ENCODE results near the gene WBP11. TPM values are rescaled to one million over a fixed set of nuclear protein-coding genes. Genes with fewer than 3 reads are reported as not detected.
A peak's percentile ranks its signal among the peaks of the same experiment; 100 is the strongest.

Gene WBP11
- total RNA-seq, 2 experiments from 2014 or later = 169 to 188 TPM

DNA sequence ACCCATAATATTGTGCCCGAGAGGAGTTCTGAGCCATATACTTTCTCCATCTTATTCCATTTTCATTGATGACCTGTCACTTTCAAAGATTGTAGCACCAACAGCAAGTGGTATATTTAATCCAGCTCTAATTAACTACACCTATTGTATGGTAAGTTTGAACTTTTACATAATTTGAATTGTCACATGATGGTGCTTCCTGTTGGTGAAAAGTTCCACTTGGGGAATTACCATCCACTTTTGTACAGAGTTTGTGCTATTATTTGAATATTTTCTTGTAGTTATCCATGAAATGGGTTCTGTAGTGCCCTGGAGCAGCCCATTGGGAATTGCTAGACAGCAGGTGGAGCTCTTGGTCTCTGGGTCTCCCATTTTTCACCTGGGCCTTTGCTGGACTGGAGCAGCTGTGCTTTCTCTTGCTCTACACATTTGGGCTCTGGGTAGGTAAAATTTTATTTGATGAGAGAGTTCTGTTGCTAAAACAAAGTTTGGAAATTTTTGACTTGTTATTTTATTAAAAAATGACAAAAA lies 7.7 kb upstream of the WBP11 start:
- no peaks in the 10 kb centered on the region for H3K27me3 Mint-ChIP-seq
- intact Hi-C loops (cut with DNase I, micrococcal nuclease) = no loop called here
- Histone ChIP-seq H3K4me3 (ENCODE audit: low read length) (no peak overlapping the region), H3K9me3 (ENCODE audit: control insufficient read depth in 1 of 2, insufficient read depth in 1 of 2, low read length in 2 of 2) (no peaks in the 10 kb centered on the region), H3K27me3 (ENCODE audit: control insufficient read depth in 1 of 2, insufficient read depth in 2 of 2, low read length in 2 of 2) (no peaks in the 10 kb centered on the region), H3K27ac (ENCODE audit: low read depth in 1 of 2, low read length in 2 of 2) (no peak overlapping the region), H3K36me3 (ENCODE audit: insufficient read depth, low read length) (no peaks in the 10 kb centered on the region), H3K4me1 (ENCODE audit: insufficient read depth, low read length) (no peaks in the 10 kb centered on the region)
- no peak overlapping the region for H3K27ac Mint-ChIP-seq
- peaks cover 16% of the 10 kb centered on the region for H3K4me1 Mint-ChIP-seq (ENCODE audit: low read depth)
- ATAC-seq (ENCODE audit: poor library complexity) = no peak
- H3K4me3 Mint-ChIP-seq = no peak overlapping the region
- DNase-seq = peak in 3 of 14 experiments; percentile 14 to 27 (median 16)
- POLR2A ChIA-PET = interaction anchor here (0.8 kb wide), 1 partner anchor 41 kb away, joined by 4 read pairs; a partner anchor contains a TSS
- no peaks in the 10 kb centered on the region for H3K9me3 Mint-ChIP-seq
- CTCF ChIA-PET = interaction anchor here (1.1 to 1.4 kb wide), 2 partner anchors 22 to 35 kb away, joined by 3 read pairs; no protein-coding TSS in a partner anchor
- TF ChIP-seq, protein P1, sequence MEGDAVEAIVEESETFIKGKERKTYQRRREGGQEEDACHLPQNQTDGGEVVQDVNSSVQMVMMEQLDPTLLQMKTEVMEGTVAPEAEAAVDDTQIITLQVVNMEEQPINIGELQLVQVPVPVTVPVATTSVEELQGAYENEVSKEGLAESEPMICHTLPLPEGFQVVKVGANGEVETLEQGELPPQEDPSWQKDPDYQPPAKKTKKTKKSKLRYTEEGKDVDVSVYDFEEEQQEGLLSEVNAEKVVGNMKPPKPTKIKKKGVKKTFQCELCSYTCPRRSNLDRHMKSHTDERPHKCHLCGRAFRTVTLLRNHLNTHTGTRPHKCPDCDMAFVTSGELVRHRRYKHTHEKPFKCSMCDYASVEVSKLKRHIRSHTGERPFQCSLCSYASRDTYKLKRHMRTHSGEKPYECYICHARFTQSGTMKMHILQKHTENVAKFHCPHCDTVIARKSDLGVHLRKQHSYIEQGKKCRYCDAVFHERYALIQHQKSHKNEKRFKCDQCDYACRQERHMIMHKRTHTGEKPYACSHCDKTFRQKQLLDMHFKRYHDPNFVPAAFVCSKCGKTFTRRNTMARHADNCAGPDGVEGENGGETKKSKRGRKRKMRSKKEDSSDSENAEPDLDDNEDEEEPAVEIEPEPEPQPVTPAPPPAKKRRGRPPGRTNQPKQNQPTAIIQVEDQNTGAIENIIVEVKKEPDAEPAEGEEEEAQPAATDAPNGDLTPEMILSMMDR (IDR thresholded peaks at IDR 0.05) = no peak
- H3K36me3 Mint-ChIP-seq (ENCODE audit: low read depth) = no peaks in the 10 kb centered on the region

DNA sequence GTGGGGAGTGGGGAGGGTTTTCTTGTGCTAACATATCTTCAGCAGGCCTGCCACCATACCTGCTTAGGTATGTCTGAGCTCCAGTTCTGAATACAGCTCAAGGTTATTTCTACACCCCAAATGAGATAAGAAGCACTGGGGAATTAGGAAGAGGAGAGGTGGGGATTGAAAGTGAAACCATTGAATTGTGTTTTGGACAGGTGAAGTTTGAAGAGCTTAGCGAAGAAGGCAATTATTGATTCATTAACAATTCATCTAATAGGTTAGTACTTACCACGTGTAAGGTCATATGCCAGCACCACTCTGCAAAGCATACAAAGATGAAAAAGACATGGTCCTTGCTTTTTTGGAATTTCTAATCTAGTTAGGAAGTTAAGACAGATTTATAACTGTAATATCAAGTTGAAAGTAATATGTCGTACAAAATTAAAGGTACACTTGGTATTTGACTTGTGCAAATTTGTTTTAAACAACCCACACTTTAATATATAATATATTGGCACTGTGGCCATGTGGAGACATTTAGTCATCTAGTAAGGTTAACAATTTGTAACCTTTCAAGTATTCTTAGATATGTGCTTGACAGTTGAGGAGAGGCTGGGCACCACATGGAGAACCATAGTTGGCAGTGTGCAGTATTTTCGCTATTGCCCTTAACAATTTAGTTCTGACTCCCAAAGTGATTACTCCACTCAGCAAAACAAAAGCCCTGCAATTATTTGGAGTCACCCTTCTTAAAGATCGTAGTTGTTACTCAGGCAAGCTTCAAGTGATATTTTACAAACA lies 7.1 kb upstream of the WBP11 start:
- H3K9me3 ChIP-seq (ENCODE audit: control insufficient read depth in 1 of 2, insufficient read depth in 1 of 2, low read length in 2 of 2) = no peaks in the 10 kb centered on the region
- DNase-seq (no peak), ATAC-seq (ENCODE audit: poor library complexity) (no peak)
- intact Hi-C loops (cut with DNase I, micrococcal nuclease) = no loop called here
- TF ChIP-seq, protein P1 (IDR thresholded peaks at IDR 0.05) = no peak
- H3K36me3 ChIP-seq (ENCODE audit: insufficient read depth, low read length) = no peaks in the 10 kb centered on the region
- H3K4me3 ChIP-seq (ENCODE audit: low read length) = no peak overlapping the region
- H3K4me3 Mint-ChIP-seq = no peak overlapping the region
- H3K4me1 Mint-ChIP-seq (ENCODE audit: low read depth) = peaks cover 16% of the 10 kb centered on the region
- H3K27ac Mint-ChIP-seq = no peak overlapping the region
- no peaks in the 10 kb centered on the region for H3K27me3 Mint-ChIP-seq
- no peaks in the 10 kb centered on the region for H3K36me3 Mint-ChIP-seq (ENCODE audit: low read depth)
- H3K27ac ChIP-seq (ENCODE audit: low read depth in 1 of 2, low read length in 2 of 2) = no peak overlapping the region
- H3K27me3 ChIP-seq (ENCODE audit: control insufficient read depth in 1 of 2, insufficient read depth in 2 of 2, low read length in 2 of 2) = no peaks in the 10 kb centered on the region
- H3K9me3 Mint-ChIP-seq = no peaks in the 10 kb centered on the region
- no peaks in the 10 kb centered on the region for H3K4me1 ChIP-seq (ENCODE audit: insufficient read depth, low read length)
- ChIA-PET CTCF (interaction anchor here (1.1 to 1.4 kb wide), 3 partner anchors 21 to 185 kb away, joined by 3 to 4 read pairs (median 3); no protein-coding TSS in a partner anchor), POLR2A (interaction anchor here (0.8 kb wide), 1 partner anchor 40 kb away, joined by 4 read pairs; a partner anchor contains a TSS)

DNA sequence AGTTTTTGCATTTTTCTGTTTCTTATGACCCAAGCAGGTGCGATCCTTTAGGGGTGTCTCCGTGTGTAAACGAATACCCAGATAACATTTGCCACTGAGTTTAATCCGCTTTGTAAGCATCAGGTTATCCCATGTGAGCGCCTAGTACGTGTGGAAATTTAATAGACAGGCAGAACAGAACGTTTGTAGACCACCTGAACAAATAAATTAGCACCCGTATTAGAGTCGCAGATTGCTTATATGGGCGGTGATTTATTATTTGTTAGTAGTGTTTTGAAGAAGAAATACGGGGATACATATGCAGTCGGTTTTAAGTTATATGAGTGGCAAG lies 517 bp upstream of the WBP11 start:
- peak; percentile 9 for ATAC-seq (ENCODE audit: poor library complexity)
- H3K4me3 ChIP-seq (ENCODE audit: low read length) = peak overlapping the region; percentile 89
- CTCF ChIA-PET = interaction anchor here (0.9 to 1.9 kb wide), 4 partner anchors 11 to 192 kb away, joined by 3 to 12 read pairs (median 6); a partner anchor contains a TSS

More for the DNA sequence above, 517 bp upstream of the WBP11 start:
- peak overlapping the region; percentile 73 to 96 for H3K27ac ChIP-seq (ENCODE audit: low read depth in 1 of 2, low read length in 2 of 2)
- Mint-ChIP-seq H3K4me3 (no peak overlapping the region), H3K27me3 (no peaks in the 10 kb centered on the region), H3K9me3 (no peaks in the 10 kb centered on the region), H3K27ac (no peak overlapping the region), H3K4me1 (ENCODE audit: low read depth) (peaks cover 18% of the 10 kb centered on the region), H3K36me3 (ENCODE audit: low read depth) (peaks cover 17% of the 10 kb centered on the region)
- POLR2A ChIA-PET = interaction anchor here (0.6 to 9.9 kb wide), 25 partner anchors 10 to 1107 kb away, joined by 3 to 375 read pairs (median 4); partner anchors contain the start of genes ARHGDIB, ATF7IP and DERA
- H3K36me3 ChIP-seq (ENCODE audit: insufficient read depth, low read length) = peaks cover 12% of the 10 kb centered on the region
- H3K4me1 ChIP-seq (ENCODE audit: insufficient read depth, low read length) = peaks cover 7% of the 10 kb centered on the region
- H3K27me3 ChIP-seq (ENCODE audit: control insufficient read depth in 1 of 2, insufficient read depth in 2 of 2, low read length in 2 of 2) = no peaks in the 10 kb centered on the region
- no peaks in the 10 kb centered on the region for H3K9me3 ChIP-seq (ENCODE audit: control insufficient read depth in 1 of 2, insufficient read depth in 1 of 2, low read length in 2 of 2)
- no peak for DNase-seq
- intact Hi-C loops (cut with DNase I, micrococcal nuclease) = loop anchor here (1.0 to 10.0 kb wide), 7 partner anchors 27 to 1081 kb away; partner anchors contain the start of genes ARHGDIB (in 2 of the 2) and STRAP (in 1 of the 2)
- TF ChIP-seq, protein P1 (IDR thresholded peaks at IDR 0.05) = no peak

Data from CD4-positive, alpha-beta T cell (primary cell).